GM10847 (cell line): ENCODE data around the gene KCNIP3.

Experiments
- POLR2A ChIP-seq: IDR thresholded peaks from 2 replicates; pipeline ENCODE4 v1.6.1; 2011; ENCODE audit not compliant: insufficient read length; ENCODE audit errors: extremely low read depth

Gene KCNIP3

GRCh38 chr2:95351598-95351915 is 54.4 kb downstream of the KCNIP3 start:
- TF ChIP-seq POLR2A = no peak

DNA sequence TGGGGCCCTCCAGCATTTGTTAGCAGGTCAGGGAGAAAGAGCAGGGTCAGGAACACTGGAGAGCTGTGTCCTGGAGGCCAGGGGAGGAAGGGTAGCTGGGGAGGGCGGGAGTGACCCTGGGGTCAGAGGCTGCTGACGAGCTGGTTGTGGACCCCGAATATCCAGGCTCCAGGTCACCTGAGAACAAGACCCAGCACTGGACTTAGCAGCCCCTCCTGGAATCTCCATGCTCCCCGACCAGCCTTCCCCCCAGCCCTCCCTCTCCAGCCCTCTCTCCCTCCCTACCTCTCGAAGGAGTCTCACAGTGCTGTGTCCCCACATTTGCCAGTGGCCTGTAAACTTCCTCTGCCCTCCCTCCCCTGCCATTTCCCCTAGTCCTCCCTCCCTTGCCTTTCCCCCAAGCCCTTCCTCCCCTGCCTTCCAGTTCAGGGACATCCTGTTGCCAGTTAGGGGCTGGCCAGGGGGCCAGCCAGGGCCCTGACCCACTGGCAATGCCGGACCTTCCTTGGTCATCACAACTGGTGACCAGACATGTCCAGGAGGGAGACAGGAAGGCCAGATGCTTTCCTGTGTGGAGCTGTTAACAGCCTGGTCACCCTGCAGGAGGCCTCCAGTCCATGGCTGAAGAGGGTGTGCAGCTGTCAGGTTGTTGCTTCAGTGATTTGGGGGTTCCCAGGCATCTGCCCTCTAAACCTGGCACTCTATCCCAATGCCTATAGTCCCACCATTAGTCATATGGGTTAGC is 55.3 kb downstream of the KCNIP3 start:
- no peak for TF ChIP-seq POLR2A

DNA sequence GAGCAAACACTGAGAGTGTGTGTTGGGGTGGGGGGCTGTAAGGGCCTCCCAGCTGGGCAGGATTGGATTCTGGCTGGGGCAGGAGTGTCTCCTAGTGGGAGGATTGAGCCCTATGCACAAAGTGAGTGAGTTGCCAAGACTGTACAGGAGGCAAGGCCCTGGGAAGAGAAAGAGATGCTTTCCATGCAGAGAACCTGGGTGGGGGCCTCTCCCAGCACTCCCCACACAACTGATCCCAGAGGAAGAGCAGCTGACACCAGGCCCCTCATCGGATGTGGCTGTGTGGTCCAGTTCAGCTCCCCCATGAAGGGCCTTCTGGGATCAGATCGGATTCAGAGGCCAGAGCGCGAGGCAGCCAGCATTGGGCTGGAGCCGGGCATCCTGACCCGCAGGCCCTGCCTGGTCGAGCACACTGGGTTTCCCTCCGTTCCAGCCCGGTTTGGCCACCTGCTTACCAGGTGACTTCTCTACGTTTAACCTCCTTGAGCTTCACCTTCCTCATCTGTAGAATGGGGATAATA is 56.0 kb downstream of the KCNIP3 start:
- TF ChIP-seq POLR2A = no peak

- TF ChIP-seq POLR2A = no peak
Measured at GRCh38 chr2:95353613-95354468, 56.7 kb downstream of the KCNIP3 start.

GRCh38 chr2:95354469-95354901 is 57.3 kb downstream of the KCNIP3 start:
- TF ChIP-seq POLR2A = no peak

DNA sequence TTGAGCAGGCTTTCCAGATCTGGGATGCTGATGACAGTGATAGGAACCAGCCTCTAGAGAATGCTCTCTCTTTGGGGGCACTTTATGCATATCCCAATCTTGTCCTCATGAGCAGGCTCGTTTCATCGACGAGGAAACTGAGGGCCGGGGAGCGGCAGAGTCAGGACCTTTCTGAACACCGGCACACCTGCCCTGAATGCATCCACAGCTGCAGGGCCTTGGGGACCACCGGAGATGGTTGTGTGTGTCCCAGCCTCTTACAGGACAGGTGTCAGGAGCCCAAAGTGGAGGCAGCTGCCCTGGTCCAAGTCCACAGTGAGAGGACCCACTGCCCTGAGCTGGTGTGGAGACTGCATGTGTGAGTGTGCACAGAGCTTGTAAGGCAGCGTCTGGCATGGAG is 57.8 kb downstream of the KCNIP3 start:
- no peak for TF ChIP-seq POLR2A

GRCh38 chr2:95356821-95357700 is 59.9 kb downstream of the KCNIP3 start:
- no peak for TF ChIP-seq POLR2A

GRCh38 chr2:95357717-95358280 is 60.7 kb downstream of the KCNIP3 start:
- no peak for TF ChIP-seq POLR2A

- no peak for TF ChIP-seq POLR2A
Measured at GRCh38 chr2:95359031-95359430, 61.9 kb downstream of the KCNIP3 start.

GRCh38 chr2:95359501-95359930 is 62.4 kb downstream of the KCNIP3 start:
- TF ChIP-seq POLR2A = no peak

GRCh38 chr2:95361216-95361980 is 64.3 kb downstream of the KCNIP3 start:
- TF ChIP-seq POLR2A = no peak

DNA sequence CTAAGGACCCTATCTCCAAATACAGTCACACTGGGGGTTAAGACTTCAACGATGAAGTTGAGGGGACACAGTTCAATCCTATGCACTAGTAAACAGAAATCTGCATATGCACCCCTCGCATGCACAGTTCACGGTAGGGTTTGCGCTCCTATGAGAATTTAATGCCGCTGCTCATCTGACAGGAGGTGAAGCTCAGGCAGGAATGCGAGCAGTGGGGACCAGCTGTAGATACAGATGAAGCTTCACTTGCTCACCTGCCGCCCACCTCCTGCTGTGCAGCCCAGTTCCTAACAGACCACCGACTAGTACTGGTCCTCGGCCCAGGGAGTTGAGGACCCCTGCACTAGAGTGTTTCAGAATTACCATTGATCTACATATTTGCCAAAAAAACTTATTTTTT is 65.3 kb downstream of the KCNIP3 start:
- no peak for TF ChIP-seq POLR2A

DNA sequence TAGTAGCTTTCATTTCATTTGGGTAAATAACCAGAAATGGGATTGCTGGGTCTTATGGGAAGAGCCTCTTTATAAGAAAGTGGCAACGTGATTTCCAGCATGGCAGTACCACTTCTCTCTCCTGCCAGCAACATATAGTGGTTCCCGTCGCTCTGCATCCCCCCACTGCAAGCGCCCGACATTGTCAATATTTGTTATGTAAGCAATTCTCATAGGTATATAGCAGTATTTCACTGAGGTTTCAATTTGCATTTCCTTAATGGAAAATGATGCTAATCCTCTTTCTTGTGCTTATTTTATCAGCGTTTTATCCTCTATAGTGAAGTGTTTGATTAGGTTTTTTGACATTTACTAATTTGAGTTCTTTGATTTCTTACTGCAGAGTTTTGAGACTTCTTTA is 69.4 kb downstream of the KCNIP3 start:
- no peak for TF ChIP-seq POLR2A

- no peak for TF ChIP-seq POLR2A
Measured at GRCh38 chr2:95372216-95372829, 75.2 kb downstream of the KCNIP3 start.
